ENCODE results near the gene VAV2. TPM values are rescaled to one million over a fixed set of nuclear protein-coding genes. Genes with fewer than 3 reads are reported as not detected.
A peak's percentile ranks its signal among the peaks of the same experiment; 100 is the strongest.

The VAV2 gene
- total RNA-seq, 1 donor from 2014 or later = 61.9 TPM

- no peak for TF ChIP-seq CTCF (IDR thresholded peaks at IDR 0.05; ENCODE audit: unreplicated experiment)
- Mint-ChIP-seq H3K4me3 (no peak overlapping the region), H3K27ac (no peak overlapping the region), H3K36me3 (peaks cover 20% of the 10 kb centered on the region), H3K27me3 (ENCODE audit: low read depth) (no peaks in the 10 kb centered on the region), H3K9me3 (peaks cover 19% of the 10 kb centered on the region), H3K4me1 (peaks cover 14% of the 10 kb centered on the region)
- DNase-seq (ENCODE audit: low spot score in 2 of 2, unreplicated experiment in 2 of 2) = no peak
Observed at GRCh38 chr9:133967024-133967741, 24.9 kb downstream of the VAV2 start.

- DNase-seq (ENCODE audit: low spot score in 2 of 2, unreplicated experiment in 2 of 2) = no peak
- peaks cover 23% of the 10 kb centered on the region for H3K4me1 Mint-ChIP-seq
- H3K27ac Mint-ChIP-seq = no peak overlapping the region
- H3K27me3 Mint-ChIP-seq (ENCODE audit: low read depth) = no peaks in the 10 kb centered on the region
- H3K4me3 Mint-ChIP-seq = no peak overlapping the region
- H3K9me3 Mint-ChIP-seq = peaks cover 19% of the 10 kb centered on the region
- TF ChIP-seq CTCF (IDR thresholded peaks at IDR 0.05; ENCODE audit: unreplicated experiment) = no peak
- peaks cover 20% of the 10 kb centered on the region for H3K36me3 Mint-ChIP-seq
Observed at GRCh38 chr9:133964463-133964862, 27.7 kb downstream of the VAV2 start.

GRCh38 chr9:133963166-133963565 is 29.0 kb downstream of the VAV2 start:
- no peak overlapping the region for H3K4me3 Mint-ChIP-seq
- peaks cover 33% of the 10 kb centered on the region for H3K4me1 Mint-ChIP-seq
- no peak for TF ChIP-seq CTCF (IDR thresholded peaks at IDR 0.05; ENCODE audit: unreplicated experiment)
- no peaks in the 10 kb centered on the region for H3K27me3 Mint-ChIP-seq (ENCODE audit: low read depth)
- no peak for DNase-seq (ENCODE audit: low spot score in 2 of 2, unreplicated experiment in 2 of 2)
- H3K27ac Mint-ChIP-seq = no peak overlapping the region
- H3K36me3 Mint-ChIP-seq = peaks cover 20% of the 10 kb centered on the region
- peaks cover 19% of the 10 kb centered on the region for H3K9me3 Mint-ChIP-seq

GRCh38 chr9:133962341-133962740 is 29.8 kb downstream of the VAV2 start:
- no peak overlapping the region for H3K4me3 Mint-ChIP-seq
- DNase-seq (ENCODE audit: low spot score in 2 of 2, unreplicated experiment in 2 of 2) = no peak
- no peak overlapping the region for H3K27ac Mint-ChIP-seq
- H3K36me3 Mint-ChIP-seq = peaks cover 19% of the 10 kb centered on the region
- no peaks in the 10 kb centered on the region for H3K27me3 Mint-ChIP-seq (ENCODE audit: low read depth)
- H3K4me1 Mint-ChIP-seq = peaks cover 37% of the 10 kb centered on the region
- no peak for TF ChIP-seq CTCF (IDR thresholded peaks at IDR 0.05; ENCODE audit: unreplicated experiment)
- H3K9me3 Mint-ChIP-seq = peaks cover 18% of the 10 kb centered on the region

GRCh38 chr9:133961226-133962165 is 30.6 kb downstream of the VAV2 start:
- Mint-ChIP-seq H3K36me3 (peaks cover 16% of the 10 kb centered on the region), H3K4me1 (peaks cover 42% of the 10 kb centered on the region), H3K9me3 (peaks cover 15% of the 10 kb centered on the region), H3K27ac (peak overlapping the region; percentile 82), H3K4me3 (no peak overlapping the region), H3K27me3 (ENCODE audit: low read depth) (no peaks in the 10 kb centered on the region)
- no peak for TF ChIP-seq CTCF (IDR thresholded peaks at IDR 0.05; ENCODE audit: unreplicated experiment)
- no peak for DNase-seq (ENCODE audit: low spot score in 2 of 2, unreplicated experiment in 2 of 2)

Measured in mesothelial cell of epicardium (in vitro differentiated cells).